H9 (cell line): ENCODE data around the gene GORAB. TPM values are rescaled to one million over a fixed set of nuclear protein-coding genes. Genes with fewer than 3 reads are reported as not detected.

Experiments
- DNase-seq: peaks from one replicate; pipeline ENCODE4 v3.0.0-alpha.2; 2017
- H2AFZ ChIP-seq: one replicate; pipeline ENCODE4 v1.6.1; 2013; ENCODE audit warnings: mild to moderate bottlenecking, low read length, control low read depth, moderate library complexity
- H2AK5ac ChIP-seq: 2 replicates; pipeline ENCODE4 v1.6.1; 2013; ENCODE audit warnings: low read length, control low read depth, mixed read lengths; ENCODE audit not compliant: insufficient read length
- H2BK120ac ChIP-seq: one replicate; pipeline ENCODE4 v1.6.1; 2013; ENCODE audit warnings: low read depth, mild to moderate bottlenecking, low read length, control low read depth, inconsistent platforms; ENCODE audit not compliant: poor library complexity, severe bottlenecking
- H2BK12ac ChIP-seq: 2 replicates; pipeline ENCODE4 v1.6.1; 2013; ENCODE audit warnings: low read length, control low read depth, mixed read lengths, low read depth; ENCODE audit not compliant: insufficient read length
- H2BK15ac ChIP-seq: 2 replicates; pipeline ENCODE4 v1.6.1; 2013; ENCODE audit warnings: low read depth, low read length, control low read depth
- H2BK20ac ChIP-seq: one replicate; pipeline ENCODE4 v1.6.1; 2013; ENCODE audit warnings: low read depth, mild to moderate bottlenecking, low read length, control low read depth, inconsistent platforms; ENCODE audit not compliant: poor library complexity, severe bottlenecking
- H2BK5ac ChIP-seq: 2 replicates; pipeline ENCODE4 v1.6.1; 2013; ENCODE audit warnings: low read length, control low read depth, mixed read lengths; ENCODE audit not compliant: insufficient read length
- H3K14ac ChIP-seq: 2 replicates; pipeline ENCODE4 v1.6.1; 2013; ENCODE audit warnings: low read length, control low read depth; ENCODE audit not compliant: insufficient read depth
- H3K18ac ChIP-seq: 2 replicates; pipeline ENCODE4 v1.6.1; 2013; ENCODE audit warnings: low read depth, mild to moderate bottlenecking, mixed read lengths, low read length, control low read depth; ENCODE audit not compliant: insufficient read length
- H3K23ac ChIP-seq: 2 replicates; pipeline ENCODE4 v1.6.1; 2013; ENCODE audit warnings: low read length, control low read depth, mixed read lengths, low read depth; ENCODE audit not compliant: insufficient read length
- H3K23me2 ChIP-seq: 2 replicates; pipeline ENCODE4 v1.6.1; 2013; ENCODE audit warnings: low read depth, mild to moderate bottlenecking, mixed read lengths, low read length, control low read depth; ENCODE audit not compliant: insufficient read length, poor library complexity, severe bottlenecking
- H3K27ac ChIP-seq: 2 replicates; pipeline ENCODE4 v1.5.1; 2013; ENCODE audit warnings: low read length, control low read depth, mixed read lengths, low read depth; ENCODE audit not compliant: insufficient read length
- H3K27me3 ChIP-seq: 2 replicates; pipeline ENCODE4 v1.6.1; 2013; ENCODE audit warnings: low read length, control low read depth, inconsistent platforms; ENCODE audit not compliant: insufficient read depth
- H3K4ac ChIP-seq: 2 replicates; pipeline ENCODE4 v1.6.1; 2013; ENCODE audit warnings: low read depth, mild to moderate bottlenecking, control low read depth, inconsistent platforms, low read length, moderate library complexity
- H3K4me1 ChIP-seq: 2 replicates; pipeline ENCODE4 v1.6.1; 2013; ENCODE audit warnings: low read length, control low read depth, inconsistent platforms; ENCODE audit not compliant: insufficient read depth
- H3K4me2 ChIP-seq: 2 replicates; pipeline ENCODE4 v1.6.1; 2013; ENCODE audit warnings: low read length, control low read depth, mixed read lengths; ENCODE audit not compliant: insufficient read length, insufficient read depth
- H3K56ac ChIP-seq: 2 replicates; pipeline ENCODE4 v1.6.1; 2013; ENCODE audit warnings: low read depth, mild to moderate bottlenecking, mixed read lengths, low read length, control low read depth; ENCODE audit not compliant: insufficient read length
- H3K79me1 ChIP-seq: 2 replicates; pipeline ENCODE4 v1.6.1; 2013; ENCODE audit warnings: low read depth, mild to moderate bottlenecking, moderate library complexity, low read length, control low read depth, inconsistent platforms; ENCODE audit not compliant: insufficient read depth, poor library complexity, severe bottlenecking
- H3K79me2 ChIP-seq: 2 replicates; pipeline ENCODE4 v1.6.1; 2013; ENCODE audit warnings: low read length, control low read depth, inconsistent platforms; ENCODE audit not compliant: insufficient read depth
- H3K9ac ChIP-seq: 2 replicates; pipeline ENCODE4 v1.6.1; 2013; ENCODE audit warnings: low read length, control low read depth, mixed read lengths; ENCODE audit not compliant: insufficient read length; ENCODE audit errors: extremely low read depth
- H3K9me3 ChIP-seq: one replicate; pipeline ENCODE4 v1.6.1; 2013; ENCODE audit warnings: low read depth, low read length, inconsistent platforms; ENCODE audit not compliant: control insufficient read depth
- H3T11ph ChIP-seq: one replicate; pipeline ENCODE4 v1.6.1; 2013; ENCODE audit warnings: mild to moderate bottlenecking, low read length, control low read depth, inconsistent platforms
- H4K20me1 ChIP-seq: one replicate; pipeline ENCODE4 v1.6.1; 2013; ENCODE audit not compliant: control insufficient read depth, insufficient read length, insufficient read depth
- H4K5ac ChIP-seq: 2 replicates; pipeline ENCODE4 v1.6.1; 2013; ENCODE audit warnings: low read depth, mild to moderate bottlenecking, mixed read lengths, low read length, control low read depth; ENCODE audit not compliant: insufficient read length
- H4K8ac ChIP-seq: replicated peaks from 2 replicates; pipeline ENCODE4 v1.6.1; 2013; ENCODE audit warnings: low read length, control low read depth, mixed read lengths, low read depth; ENCODE audit not compliant: insufficient read length
- H4K91ac ChIP-seq: 2 replicates; pipeline ENCODE4 v1.6.1; 2013; ENCODE audit warnings: low read depth, mild to moderate bottlenecking, moderate library complexity, mixed read lengths, low read length, control low read depth; ENCODE audit not compliant: insufficient read length
- H3K27ac Mint-ChIP-seq, 3 experiments: 2 replicates in 2 of 3; 3 replicates in 1 of 3; pipeline ENCODE4 v1.8.0; 2020 to 2021; ENCODE audit warnings: mixed read lengths in 3 of 3, mild to moderate bottlenecking in 1 of 3, moderate library complexity in 1 of 3
- H3K27me3 Mint-ChIP-seq: 2 replicates; pipeline ENCODE4 v1.8.0; 2021; ENCODE audit warnings: low read depth, mild to moderate bottlenecking, moderate library complexity, mixed read lengths
- H3K36me3 Mint-ChIP-seq, 3 experiments: 2 replicates in 2 of 3; 3 replicates in 1 of 3; pipeline ENCODE4 v1.8.0; 2020 to 2021; ENCODE audit warnings: low read depth in 3 of 3, mixed read lengths in 3 of 3; ENCODE audit not compliant: insufficient read depth in 1 of 3
- H3K4me1 Mint-ChIP-seq, 2 experiments: 2 replicates each; pipeline ENCODE4 v1.8.0; 2020; ENCODE audit warnings: mixed read lengths in 2 of 2
- H3K4me3 Mint-ChIP-seq, 2 experiments: 2 replicates in 1 of 2; 3 replicates in 1 of 2; pipeline ENCODE4 v1.8.0; 2020 to 2021; ENCODE audit warnings: mild to moderate bottlenecking in 2 of 2, mixed read lengths in 2 of 2, moderate library complexity in 1 of 2
- H3K9me3 Mint-ChIP-seq, 2 experiments: 2 replicates in 1 of 2; 3 replicates in 1 of 2; pipeline ENCODE4 v1.8.0; 2020; ENCODE audit warnings: mild to moderate bottlenecking in 2 of 2, mixed read lengths in 2 of 2, moderate library complexity in 1 of 2
- WGBS: extraction: QIAGEN DNeasy Blood & Tissue Kit; methylation state at CpG from one replicate; pipeline ENCODE4 v1.1.7; 2013; ENCODE audit warnings: missing lambda C conversion rate, low lambda C conversion rate, mixed read lengths; ENCODE audit not compliant: insufficient read length; ENCODE audit errors: extremely low coverage; 5-methylcytosine and 5-hydroxymethylcytosine counted together
- total RNA-seq: library from RNA; stranded (reverse); gene quantifications from 2 replicates; pipeline ENCODE4 v1.2.1, GENCODE V29; 2021
- TF ChIP-seq, protein P1 (sequence below): fragments of 200-600 bp; sonication (generic); conservative IDR thresholded peaks from 3 replicates; pipeline ENCODE4 v1.8.0; 2021; ENCODE audit warnings: antibody characterized with exemption, mild to moderate bottlenecking

The GORAB gene
- total RNA-seq, 1 experiment from 2014 or later, result 17.8 TPM

DNA sequence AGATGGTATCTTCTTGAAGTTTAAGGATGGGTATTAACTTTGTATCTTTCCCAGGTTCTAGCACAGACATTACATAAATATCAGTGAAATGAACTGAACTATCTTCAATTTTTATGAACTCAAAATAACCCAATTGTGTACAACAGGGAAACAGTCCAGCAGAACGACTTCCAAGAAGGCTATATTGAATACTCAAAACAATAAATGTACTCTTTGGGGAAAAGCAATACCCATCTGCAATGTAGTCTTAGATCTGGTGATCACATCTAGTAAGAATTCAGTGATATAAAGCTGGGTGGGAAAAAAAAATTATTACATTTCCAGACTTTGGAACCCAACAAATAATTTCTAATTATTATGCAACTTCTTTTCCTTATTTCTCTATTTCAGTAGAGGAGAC, 33.1 kb upstream of the GORAB start:
- Histone ChIP-seq H4K91ac (no peak overlapping the region), H3K27ac (no peak overlapping the region)
- no CpG with 5 or more reads among the region's 1 CpG for WGBS

More for the DNA sequence above, 33.1 kb upstream of the GORAB start:
- Histone ChIP-seq H3K23me2 (no peaks in the 10 kb centered on the region), H4K5ac (no peak overlapping the region), H3K18ac (no peak overlapping the region), H3K9ac (no peak overlapping the region), H3K4ac (no peak overlapping the region), H3K79me2 (no peaks in the 10 kb centered on the region), H3K4me1 (peaks cover 6% of the 10 kb centered on the region), H3K79me1 (no peaks in the 10 kb centered on the region), H3K4me2 (no peak overlapping the region), H3K9me3 (no peaks in the 10 kb centered on the region), H4K20me1 (no peaks in the 10 kb centered on the region), H2BK120ac (no peak overlapping the region), H3K23ac (no peak overlapping the region), H3K56ac (no peak overlapping the region), H2AFZ (no peak overlapping the region), H3K27me3 (no peaks in the 10 kb centered on the region), H2BK12ac (no peak overlapping the region), H3K14ac (no peak overlapping the region), H2BK15ac (no peak overlapping the region), H4K8ac (no peak overlapping the region), H2BK20ac (no peak overlapping the region), H2AK5ac (no peak overlapping the region), H3T11ph (no peak overlapping the region), H2BK5ac (no peak overlapping the region)
- Mint-ChIP-seq H3K9me3 (no peaks in the 10 kb centered on the region), H3K4me3 (no peak overlapping the region), H3K4me1 (peaks cover 13 to 26% of the 10 kb centered on the region in 2 experiments), H3K36me3 (no peaks in the 10 kb centered on the region; a peak in 1 of 7 replicates), H3K27ac (no peak overlapping the region), H3K27me3 (no peaks in the 10 kb centered on the region)
- no peak for DNase-seq
- TF ChIP-seq, protein P1, sequence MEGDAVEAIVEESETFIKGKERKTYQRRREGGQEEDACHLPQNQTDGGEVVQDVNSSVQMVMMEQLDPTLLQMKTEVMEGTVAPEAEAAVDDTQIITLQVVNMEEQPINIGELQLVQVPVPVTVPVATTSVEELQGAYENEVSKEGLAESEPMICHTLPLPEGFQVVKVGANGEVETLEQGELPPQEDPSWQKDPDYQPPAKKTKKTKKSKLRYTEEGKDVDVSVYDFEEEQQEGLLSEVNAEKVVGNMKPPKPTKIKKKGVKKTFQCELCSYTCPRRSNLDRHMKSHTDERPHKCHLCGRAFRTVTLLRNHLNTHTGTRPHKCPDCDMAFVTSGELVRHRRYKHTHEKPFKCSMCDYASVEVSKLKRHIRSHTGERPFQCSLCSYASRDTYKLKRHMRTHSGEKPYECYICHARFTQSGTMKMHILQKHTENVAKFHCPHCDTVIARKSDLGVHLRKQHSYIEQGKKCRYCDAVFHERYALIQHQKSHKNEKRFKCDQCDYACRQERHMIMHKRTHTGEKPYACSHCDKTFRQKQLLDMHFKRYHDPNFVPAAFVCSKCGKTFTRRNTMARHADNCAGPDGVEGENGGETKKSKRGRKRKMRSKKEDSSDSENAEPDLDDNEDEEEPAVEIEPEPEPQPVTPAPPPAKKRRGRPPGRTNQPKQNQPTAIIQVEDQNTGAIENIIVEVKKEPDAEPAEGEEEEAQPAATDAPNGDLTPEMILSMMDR, result no peak
